NCI-H446 (cell line): ENCODE results near the gene HTR3C.
"Not testable (repeated sequence)": the region's sequence is repeated elsewhere in the genome, so short reads cannot be mapped to it uniquely, and the experiment has no call there.

Source experiments
- DNase-seq, 2 experiments: peaks; one replicate each; lab custom pipeline; 2025; lab: John Stamatoyannopoulos, UW

The HTR3C gene

GRCh38 chr3:184031187-184031792 is 21.6 kb upstream of the HTR3C start, which contains the start of gene HTR3D:
HTR3D (plus strand) TSS chr3:184031742; CDS start chr3:184031742, 0 bp downstream.
- no peak for DNase-seq

DNA sequence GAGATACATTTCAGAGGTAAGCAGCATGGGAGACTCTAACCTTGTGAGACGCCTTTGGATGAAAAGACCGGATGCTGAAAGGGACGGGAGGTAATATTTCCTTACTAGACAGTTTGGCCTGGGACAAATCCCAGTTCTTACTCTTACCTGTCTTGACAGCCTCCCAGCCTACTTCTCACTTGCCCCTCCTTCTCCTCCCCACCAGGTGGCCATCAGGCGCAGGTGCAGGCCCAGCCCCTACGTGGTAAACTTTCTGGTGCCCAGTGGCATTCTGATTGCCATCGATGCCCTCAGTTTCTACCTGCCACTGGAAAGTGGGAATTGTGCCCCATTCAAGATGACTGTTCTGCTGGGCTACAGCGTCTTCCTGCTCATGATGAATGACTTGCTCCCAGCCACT is 15.0 kb upstream of the HTR3C start:
- DNase-seq: no peak

GRCh38 chr3:184038307-184038706 is 14.5 kb upstream of the HTR3C start:
- DNase-seq: not testable (repeated sequence)

GRCh38 chr3:184039414-184039813 is 13.4 kb upstream of the HTR3C start:
- DNase-seq: no peak

DNA sequence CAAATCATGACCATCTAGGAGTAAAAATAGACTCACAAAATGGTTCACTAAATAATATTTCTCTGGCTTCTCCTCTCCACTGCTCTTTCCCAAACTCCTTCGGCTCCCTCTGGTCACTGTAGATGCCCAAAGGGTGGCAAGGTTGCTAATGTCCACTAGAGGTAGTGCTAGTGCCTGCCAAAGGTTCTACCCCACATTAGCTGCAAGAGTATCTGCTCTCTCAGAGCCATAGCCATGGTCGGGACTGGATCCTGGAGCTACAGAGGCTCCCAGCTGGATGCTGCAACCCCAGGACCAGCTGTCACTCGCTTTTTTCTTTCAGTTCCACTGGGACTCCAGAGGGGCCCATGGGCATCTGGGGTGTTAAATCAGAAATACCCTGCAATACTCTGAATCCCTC is 12.8 kb upstream of the HTR3C start:
- no peak for DNase-seq

GRCh38 chr3:184042617-184043016 is 10.2 kb upstream of the HTR3C start:
- no peak for DNase-seq

DNA sequence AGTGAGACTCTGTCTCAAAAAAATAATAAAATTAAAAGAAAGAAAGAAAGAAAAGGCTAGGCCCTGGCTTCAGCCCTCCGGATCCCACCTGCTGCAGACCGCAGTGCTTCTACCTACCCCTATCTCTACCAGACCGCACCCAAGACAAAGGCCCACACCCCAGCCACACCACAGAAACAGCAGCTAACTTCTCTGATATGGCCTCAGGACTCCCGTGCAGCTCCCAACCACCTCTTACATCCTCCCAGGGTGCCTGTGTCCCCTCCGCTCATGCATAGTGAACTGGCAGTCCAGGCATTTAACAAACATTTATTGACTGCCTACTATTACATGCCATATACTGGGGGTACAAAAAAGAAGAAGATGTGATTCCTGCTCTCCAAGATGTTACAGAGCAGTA is 6.9 kb upstream of the HTR3C start:
- no peak for DNase-seq

GRCh38 chr3:184050217-184050847 is 2.5 kb upstream of the HTR3C start:
- DNase-seq: no peak

DNA sequence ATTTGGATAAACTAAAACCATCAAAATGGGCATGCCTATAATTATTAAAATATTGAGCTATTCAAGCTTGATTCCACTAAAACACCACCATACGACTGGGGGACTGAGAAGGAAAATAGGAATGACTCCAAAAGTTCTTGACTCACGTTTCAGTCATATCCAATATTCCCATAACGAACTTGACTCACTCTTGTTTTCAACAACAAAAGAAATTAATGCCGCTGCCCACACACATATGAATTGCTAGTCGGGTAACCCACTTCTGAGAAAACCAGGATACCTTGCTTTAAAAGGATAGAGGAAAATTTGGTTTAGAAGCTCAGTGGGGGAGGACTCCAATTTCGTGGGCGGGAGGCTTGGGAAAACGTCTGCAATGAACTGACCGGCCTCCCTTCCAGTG is 5.2 kb downstream of the HTR3C start:
- DNase-seq: no peak

DNA sequence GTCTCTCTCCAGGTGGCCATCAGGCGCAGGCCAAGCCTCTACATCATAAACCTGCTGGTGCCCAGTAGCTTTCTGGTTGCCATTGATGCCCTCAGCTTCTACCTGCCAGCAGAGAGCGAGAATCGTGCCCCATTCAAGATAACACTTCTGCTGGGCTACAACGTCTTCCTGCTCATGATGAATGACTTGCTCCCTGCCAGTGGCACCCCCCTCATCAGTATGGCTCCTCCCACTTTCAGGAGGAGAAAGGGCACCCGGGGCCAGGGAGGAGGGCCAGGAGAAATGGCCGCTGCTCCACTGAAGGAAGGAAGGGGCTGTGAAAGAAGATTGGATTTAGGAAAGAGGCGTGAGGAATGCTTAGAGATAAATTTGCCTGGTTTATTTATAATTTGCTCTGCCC is 6.6 kb downstream of the HTR3C start:
- no peak for DNase-seq

DNA sequence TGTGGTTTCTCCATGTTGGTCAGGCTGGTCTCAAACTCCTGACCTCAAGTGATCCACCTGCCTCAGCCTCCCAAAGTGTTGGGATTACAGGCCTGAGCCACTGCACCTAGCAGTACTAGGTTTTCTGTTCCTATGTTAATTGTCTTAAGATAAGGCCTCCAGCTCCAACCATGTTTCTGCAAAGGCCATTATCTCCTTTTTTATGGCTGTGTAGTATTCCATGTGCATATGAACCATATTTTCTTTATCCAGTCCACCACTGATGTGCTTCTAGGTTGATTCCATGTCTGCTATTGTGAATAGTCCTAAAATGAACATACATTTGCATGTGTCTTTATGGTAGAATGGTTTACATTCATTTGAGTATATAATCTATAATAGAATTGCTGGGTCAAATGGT is 9.8 kb downstream of the HTR3C start:
- no peak for DNase-seq

DNA sequence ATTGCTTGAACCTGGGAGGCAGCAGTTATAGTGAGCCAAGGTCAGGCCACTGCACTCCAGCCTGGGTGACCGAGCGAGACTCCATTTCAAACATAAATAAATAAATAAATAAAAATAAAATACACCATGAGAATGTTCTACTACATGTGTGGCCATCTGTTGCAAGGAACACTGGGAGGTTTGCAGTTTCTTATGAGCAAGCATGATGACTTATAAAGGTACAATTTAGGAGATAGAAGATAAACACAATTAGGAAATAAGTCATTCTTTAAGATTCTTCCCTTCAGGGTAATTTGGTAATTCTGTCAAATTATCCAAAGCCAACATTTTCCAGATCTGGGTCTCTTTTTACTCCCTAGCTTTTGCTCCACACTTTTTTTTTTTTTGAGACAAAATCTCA is 13.4 kb downstream of the HTR3C start:
- no peak for DNase-seq

DNA sequence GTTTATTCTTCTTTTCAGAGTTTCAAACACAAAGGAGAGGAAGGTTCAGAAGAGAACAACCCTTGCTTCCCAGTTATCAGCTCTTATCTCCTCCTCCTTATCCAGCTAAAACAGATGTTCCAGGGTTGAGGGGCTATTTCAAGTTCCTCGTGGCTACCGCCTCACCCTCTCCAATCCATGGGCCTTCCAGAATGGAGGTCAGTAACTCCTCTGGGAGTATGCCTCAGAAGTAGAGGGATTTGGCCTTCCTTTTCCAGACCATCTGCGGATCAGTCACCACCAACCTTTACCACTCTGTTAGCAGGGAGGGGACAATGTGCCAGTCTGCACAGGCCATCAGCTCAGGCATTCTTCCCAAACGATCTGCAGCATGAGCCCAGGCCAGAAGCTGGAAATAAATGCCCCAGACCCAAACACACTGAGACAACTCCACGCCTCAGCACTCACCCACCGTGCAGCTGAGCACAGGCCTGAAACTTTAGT is 14.8 kb downstream of the HTR3C start:
- DNase-seq: no peak

DNA sequence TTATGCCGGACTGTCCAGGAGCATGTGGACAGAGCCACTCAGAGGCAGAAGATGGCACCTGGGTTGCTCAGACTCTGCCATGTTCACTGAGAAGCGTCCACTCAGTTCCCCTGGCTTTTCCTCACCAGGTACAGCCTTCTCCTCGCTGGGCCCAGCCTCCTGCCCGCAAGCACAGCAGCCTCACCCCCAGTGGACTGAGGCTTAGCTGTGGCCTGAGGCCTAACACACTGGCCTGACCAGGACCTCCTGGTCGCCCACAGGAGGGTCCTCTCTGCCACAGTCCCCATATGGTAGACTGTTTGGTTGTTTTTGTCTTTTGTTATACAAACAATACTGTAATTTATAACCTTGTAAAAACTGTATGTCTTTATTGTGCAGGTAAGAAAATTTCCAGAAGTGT is 15.5 kb downstream of the HTR3C start:
- DNase-seq: no peak

GRCh38 chr3:184071142-184071541 is 18.3 kb downstream of the HTR3C start:
- DNase-seq: not testable (repeated sequence)

DNA sequence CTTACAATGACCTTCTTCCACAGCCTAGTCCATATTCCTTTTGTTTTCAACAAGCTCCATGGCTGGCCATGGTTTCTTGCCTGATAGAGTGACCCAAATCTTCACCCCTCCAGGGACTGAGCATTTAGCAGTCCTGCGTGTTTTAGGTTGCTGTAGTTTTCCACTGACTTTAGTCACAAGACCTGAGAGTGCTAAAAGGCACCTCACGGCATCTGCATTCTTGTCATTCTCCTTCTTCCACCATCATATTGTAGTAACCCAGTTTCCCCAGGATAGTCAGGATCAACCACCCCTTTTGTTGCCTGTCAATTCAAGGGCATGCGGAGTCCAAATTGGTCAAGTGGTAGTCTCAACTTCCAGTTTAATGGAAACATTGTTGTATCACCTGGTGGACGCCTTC is 20.8 kb downstream of the HTR3C start:
- DNase-seq: no peak

- no peak for DNase-seq
These were observed 23.1 kb downstream of the HTR3C start for GRCh38 chr3:184075901-184076300.

- no peak for DNase-seq
These were observed 25.0 kb downstream of the HTR3C start for GRCh38 chr3:184077881-184078280.

- DNase-seq: no peak
These were observed 26.0 kb downstream of the HTR3C start for GRCh38 chr3:184078851-184079250.

GRCh38 chr3:184081116-184081830 is 28.4 kb downstream of the HTR3C start:
- DNase-seq: no peak

DNA sequence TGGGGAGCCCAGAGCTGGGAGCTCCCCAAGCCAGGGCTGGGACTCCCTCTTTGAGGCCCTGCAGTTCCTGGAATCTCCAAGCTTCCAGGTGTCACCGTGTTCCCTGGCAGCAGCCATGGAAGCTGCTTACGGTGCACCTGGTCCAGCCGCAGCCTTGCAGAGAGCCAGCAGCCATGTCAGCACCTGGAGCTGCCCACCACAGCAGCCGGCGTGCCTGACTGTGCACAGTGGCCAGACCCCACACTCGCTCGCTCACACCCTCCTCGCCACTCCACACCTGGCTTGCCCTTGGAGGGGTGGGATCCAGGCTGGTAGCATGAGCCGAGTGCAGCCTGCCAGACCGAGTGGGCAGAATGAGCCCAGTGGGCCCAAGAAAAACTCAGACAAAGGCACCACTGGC is 29.2 kb downstream of the HTR3C start:
- DNase-seq: no peak

GRCh38 chr3:184082465-184082864 is 29.6 kb downstream of the HTR3C start:
- DNase-seq: no peak

DNA sequence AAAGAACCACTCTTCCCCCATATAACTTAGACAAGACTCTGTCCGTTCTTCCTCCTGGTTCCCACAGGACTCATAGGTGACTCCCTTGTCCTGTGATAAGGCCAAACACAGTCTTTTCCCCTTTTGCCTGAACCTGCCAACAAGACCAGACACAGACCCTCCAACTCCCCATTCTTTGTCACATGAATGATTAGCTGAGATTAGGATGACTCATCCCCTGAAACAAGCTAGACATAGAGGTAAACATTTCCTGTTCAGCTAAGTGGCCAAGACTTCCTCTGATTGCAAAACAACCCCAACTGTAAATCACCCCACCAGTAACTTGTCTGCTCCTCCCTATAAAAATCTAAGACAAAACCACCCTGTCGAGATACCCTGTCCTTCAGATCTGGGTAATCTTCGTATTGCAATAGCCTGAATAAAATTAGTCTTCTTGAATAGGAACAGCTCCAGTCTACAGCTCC is 32.6 kb downstream of the HTR3C start:
- DNase-seq: no peak
